HG03469 (cell line): ENCODE results near the gene PSMC3IP.
"Not testable (repeated sequence)": the region's sequence is repeated elsewhere in the genome, so short reads cannot be mapped to it uniquely, and the experiment has no call there.

Experiments used
- ATAC-seq: cut with Tn5 transposase; IDR thresholded peaks from one replicate; pipeline ENCODE4 v1.9.1; 2021; ENCODE audit warnings: mild to moderate bottlenecking, moderate library complexity, moderate number of reproducible peaks; ENCODE audit not compliant: unreplicated experiment

The PSMC3IP gene

GRCh38 chr17:42562388-42563142 is 15.0 kb downstream of the PSMC3IP start:
- ATAC-seq: no peak

- no peak for ATAC-seq
Measured at GRCh38 chr17:42561897-42562387, 15.6 kb downstream of the PSMC3IP start, which contains the start of gene COASY. Gene COASY, plus strand, starts transcription at chr17:42562148. Its CDS starts 475 bp downstream, at chr17:42562623.

- no peak for ATAC-seq
Measured at GRCh38 chr17:42560246-42560645, 17.3 kb downstream of the PSMC3IP start.

- ATAC-seq: no peak
Measured at GRCh38 chr17:42559075-42559474, 18.5 kb downstream of the PSMC3IP start.

GRCh38 chr17:42555961-42556617 is 21.4 kb downstream of the PSMC3IP start:
- not testable (repeated sequence) for ATAC-seq

GRCh38 chr17:42555122-42555622 is 22.4 kb downstream of the PSMC3IP start:
- no peak for ATAC-seq

GRCh38 chr17:42554250-42555121 is 23.0 kb downstream of the PSMC3IP start:
- ATAC-seq: no peak

GRCh38 chr17:42553866-42554249 is 23.7 kb downstream of the PSMC3IP start:
- no peak for ATAC-seq

- ATAC-seq: no peak
Measured at GRCh38 chr17:42553161-42553818, 24.2 kb downstream of the PSMC3IP start.

GRCh38 chr17:42552736-42553135 is 24.8 kb downstream of the PSMC3IP start, which contains the start of gene HSD17B1:
Gene HSD17B1, plus strand, starts transcription at chr17:42552923. Its CDS starts 11 bp downstream, at chr17:42552934.
- not testable (repeated sequence) for ATAC-seq

GRCh38 chr17:42548993-42549755 is 28.4 kb downstream of the PSMC3IP start:
- no peak for ATAC-seq

GRCh38 chr17:42548070-42548837 is 29.3 kb downstream of the PSMC3IP start:
- ATAC-seq: no peak

- ATAC-seq: no peak
Measured at GRCh38 chr17:42547698-42548069, 29.8 kb downstream of the PSMC3IP start.

- no peak for ATAC-seq
Measured at GRCh38 chr17:42547001-42547461, 30.5 kb downstream of the PSMC3IP start.

- not testable (repeated sequence) for ATAC-seq
Measured at GRCh38 chr17:42545755-42546505, 31.6 kb downstream of the PSMC3IP start.

GRCh38 chr17:42544874-42545283 is 32.6 kb downstream of the PSMC3IP start:
- ATAC-seq: no peak

- ATAC-seq: no peak
Measured at GRCh38 chr17:42543190-42544079, 34.1 kb downstream of the PSMC3IP start.
